NCI-H1694 treated with DMSO at 0.1 percent for 48 hours (cell line): Measurements from ENCODE around the gene GLRX3.
A peak's percentile ranks its signal among the peaks of the same experiment; 100 is the strongest.
"Not testable (repeated sequence)": the region's sequence is repeated elsewhere in the genome, so short reads cannot be mapped to it uniquely, and the experiment has no call there.

Experiments used
- DNase-seq: peaks from one replicate; lab custom pipeline; 2025; lab: John Stamatoyannopoulos, UW

GLRX3 gene

DNA sequence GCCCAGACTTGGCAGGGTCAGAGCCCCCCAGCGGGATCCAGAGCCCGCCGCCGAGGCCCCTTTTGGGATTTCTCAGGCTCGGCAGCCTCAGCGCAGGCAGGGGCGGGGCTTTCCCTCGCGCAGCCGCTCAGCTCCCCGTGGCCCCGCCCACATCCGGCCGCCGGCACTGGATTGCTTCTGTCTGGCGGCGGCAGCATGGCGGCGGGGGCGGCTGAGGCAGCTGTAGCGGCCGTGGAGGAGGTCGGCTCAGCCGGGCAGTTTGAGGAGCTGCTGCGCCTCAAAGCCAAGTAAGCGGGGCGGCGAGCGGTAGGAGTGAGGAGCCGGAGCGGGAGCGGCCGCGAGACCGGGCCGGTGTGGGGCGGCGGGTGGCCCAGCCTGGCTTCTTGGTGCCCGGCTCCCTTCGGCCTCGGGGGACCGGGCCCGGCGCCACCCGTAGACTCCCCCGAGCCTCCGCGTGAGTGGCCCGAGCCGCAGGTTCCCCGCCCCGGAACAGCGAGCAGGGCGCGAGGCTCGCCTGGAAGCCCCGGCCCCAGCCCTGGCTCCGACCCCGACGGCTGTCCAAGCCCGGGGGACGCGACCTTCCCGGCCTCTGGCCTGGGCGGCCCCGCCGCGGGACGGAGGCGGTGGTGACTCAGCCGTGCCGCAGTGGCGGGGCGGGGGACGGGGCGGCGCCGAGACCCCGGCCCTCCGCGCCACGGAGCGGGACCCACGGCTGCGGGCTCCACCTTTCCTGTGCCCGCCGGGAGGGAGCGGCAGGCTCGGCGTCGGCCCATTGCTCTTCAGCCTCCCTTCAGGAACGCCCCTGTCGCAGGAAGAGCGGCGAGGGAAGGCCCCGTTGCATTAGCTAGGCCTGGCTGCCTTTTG is at the start of gene GLRX3:
Gene GLRX3, plus strand, starts transcription at position 166 of the 864 bp plus-strand sequence. Its CDS starts 30 bp downstream, at position 196.
- peak; percentile 8 for DNase-seq

DNA sequence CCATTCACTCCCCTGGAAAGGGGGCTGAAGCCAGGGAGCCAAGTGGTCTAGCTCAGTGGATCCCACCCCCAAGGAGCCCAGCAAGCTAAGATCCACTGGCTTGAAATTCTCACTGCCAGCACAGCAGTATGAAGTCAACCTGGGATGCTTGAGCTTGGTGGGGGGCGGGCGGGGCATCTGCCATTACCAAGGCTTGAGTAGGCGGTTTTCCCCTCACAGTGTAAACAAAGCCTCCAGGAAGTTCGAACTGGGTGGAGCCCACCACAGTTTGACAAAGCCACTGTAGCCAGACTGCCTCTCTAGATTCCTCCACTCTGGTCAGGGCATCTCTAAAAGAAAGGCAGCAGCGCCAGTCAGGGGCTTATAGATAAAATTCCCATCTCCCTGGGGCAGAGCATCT is 45.6 kb upstream of the GLRX3 start:
- DNase-seq: not testable (repeated sequence)

DNA sequence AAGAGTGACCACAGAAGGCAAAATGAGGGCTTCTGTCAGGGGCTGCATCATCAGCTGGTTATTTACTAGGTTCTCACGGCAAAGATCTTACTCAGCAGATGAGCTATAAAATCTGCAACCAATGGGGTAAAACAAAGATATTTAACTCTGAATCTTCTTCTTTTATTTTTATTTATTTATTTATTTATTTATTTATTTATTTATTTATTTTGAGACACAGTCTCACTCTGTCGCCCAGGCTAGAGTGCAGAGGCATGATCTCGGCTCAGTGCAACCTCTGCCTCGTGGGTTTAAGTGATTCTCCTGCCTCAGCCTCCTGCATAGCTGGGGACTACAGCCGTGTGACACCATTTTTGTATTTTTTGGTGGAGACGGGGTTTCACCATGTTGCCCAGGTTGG is 36.8 kb upstream of the GLRX3 start:
- DNase-seq: no peak

DNA sequence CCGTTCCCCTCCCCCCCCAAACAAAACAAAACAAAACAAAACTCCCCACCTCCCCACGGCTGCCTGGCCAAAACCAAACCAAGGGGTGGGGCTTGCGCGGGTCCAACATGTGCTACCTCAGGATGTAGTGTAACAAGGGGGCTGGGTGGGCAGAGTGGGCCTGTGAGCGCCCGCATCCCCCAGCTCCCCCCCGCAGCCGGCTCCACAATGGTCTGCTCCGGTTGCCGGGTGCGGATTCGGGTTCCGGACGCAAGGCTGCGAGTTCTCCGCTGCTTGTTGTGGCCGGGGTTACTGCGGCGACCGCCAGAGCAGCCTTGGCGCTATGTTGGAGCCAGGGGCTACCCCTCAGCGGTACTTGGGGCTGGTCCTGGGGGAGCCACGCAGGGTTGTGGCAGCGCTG is 30.5 kb upstream of the GLRX3 start:
- DNase-seq: no peak

DNA sequence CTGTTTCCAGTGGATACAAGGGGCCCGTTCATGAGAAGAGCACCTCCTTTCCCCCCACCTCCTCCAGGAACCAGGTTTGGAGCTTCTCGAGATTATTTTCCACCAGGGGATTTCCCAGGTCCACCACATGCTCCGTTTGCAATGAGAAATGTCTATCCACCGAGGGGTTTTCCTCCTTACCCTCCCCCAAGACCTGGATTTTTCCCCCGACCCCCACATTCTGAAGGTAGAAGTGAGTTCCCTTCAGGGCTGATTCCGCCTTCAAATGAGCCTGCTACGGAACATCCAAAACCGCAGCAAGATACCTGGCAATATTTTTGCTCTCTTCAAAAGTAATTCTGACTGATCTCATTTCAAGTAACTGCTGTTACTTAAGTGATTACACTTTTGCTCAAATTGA is 28.0 kb upstream of the GLRX3 start:
- not testable (repeated sequence) for DNase-seq

DNA sequence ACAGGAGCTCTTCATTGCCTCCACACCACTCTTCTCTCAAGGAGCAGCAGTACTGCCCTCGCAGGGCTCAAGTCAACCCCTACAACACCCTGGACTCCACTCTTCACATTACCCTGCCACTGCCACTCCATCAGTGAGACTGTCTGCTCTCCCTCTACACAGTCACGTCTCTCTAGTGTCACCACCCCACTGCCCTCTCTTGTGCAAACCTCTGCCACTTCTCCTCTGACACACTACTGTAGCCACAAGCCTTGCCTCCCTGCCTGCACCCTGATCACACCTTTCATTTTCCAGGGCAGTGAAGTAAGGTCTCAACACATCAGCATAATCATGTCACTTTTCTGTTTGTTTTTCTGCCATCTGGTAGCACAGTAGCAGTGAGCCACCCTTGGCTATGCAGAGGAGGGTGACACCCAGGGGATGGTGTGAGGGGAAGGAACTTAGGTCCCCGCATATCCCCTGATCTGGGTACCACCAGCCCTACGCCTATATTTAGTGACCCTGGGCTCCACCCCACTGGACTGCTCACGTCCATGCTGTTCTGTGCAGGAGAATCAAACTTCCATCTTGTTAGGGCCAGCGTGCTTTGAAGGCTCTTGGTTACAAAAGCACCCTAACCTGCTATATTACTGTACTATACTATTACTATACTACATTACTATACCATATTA is 27.1 kb upstream of the GLRX3 start:
- no peak for DNase-seq

DNA sequence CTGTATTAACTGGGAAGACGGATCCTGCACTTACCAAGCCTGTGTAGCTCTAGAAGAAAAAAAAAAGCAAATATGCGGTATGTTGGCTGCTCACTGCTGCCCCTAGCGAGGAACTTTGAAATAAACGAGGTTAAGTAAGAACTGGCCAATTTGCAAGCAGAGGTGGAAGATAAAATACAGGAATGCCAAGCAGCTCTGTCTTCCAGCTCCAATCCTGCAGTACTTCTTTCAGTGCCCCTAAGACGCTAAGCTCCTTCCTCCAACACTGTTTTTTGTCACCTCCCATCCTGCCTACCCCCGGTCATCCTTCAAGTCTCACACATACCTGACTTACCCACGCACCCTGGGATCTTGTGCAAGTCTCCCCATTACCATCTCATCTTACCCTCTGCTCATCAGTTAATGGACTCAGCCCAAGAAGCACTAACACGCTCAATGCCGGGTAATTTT is 26.4 kb upstream of the GLRX3 start:
- DNase-seq: peak; percentile 30

DNA sequence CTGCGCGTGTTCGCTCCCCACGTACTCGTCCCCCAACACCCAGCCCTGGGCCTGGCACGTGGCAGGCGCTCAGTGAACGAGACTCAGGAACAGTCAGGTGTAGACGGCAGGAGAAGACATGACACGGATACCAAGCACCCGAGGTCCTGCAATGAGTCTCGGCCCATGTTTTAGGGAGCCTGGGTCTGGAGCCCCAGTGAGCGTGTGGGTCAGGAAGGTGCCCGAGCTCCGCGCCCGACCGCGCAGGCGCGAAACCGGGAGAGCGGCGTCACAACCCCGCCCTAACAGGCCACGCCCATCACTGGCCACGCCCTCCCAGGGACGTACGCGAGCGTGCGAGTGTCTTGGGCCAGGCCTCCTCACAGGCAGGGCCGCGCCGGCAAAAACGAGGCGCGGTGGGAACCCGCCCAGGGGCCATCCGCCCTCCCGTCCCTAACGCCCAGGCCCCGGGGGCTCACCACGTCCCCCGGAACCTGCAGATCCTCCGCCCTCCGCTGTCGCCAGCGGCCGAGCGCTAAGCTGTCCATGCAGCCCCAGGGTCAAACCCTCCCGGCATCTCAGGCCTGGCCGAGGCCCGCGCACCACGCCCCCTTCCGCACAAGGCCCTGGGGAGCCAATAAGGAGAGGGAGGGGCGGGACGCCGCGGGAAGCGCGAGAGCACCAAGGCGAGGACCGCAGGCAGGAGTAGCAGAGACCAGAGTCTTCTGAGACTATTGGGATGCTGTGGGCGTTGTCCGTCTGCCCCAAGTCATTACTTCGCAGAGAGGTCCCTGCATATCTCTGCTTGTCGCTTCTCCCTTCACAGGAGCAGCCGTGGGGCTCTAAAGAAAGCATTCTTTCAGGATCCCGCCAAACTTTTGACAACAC is 25.7 kb upstream of the GLRX3 start, which contains the start of gene C10orf143:
Gene C10orf143, minus strand, starts transcription at position 585 of the 867 bp plus-strand sequence. Its CDS starts 58 bp downstream, at position 527.
- peak; percentile 70 for DNase-seq

DNA sequence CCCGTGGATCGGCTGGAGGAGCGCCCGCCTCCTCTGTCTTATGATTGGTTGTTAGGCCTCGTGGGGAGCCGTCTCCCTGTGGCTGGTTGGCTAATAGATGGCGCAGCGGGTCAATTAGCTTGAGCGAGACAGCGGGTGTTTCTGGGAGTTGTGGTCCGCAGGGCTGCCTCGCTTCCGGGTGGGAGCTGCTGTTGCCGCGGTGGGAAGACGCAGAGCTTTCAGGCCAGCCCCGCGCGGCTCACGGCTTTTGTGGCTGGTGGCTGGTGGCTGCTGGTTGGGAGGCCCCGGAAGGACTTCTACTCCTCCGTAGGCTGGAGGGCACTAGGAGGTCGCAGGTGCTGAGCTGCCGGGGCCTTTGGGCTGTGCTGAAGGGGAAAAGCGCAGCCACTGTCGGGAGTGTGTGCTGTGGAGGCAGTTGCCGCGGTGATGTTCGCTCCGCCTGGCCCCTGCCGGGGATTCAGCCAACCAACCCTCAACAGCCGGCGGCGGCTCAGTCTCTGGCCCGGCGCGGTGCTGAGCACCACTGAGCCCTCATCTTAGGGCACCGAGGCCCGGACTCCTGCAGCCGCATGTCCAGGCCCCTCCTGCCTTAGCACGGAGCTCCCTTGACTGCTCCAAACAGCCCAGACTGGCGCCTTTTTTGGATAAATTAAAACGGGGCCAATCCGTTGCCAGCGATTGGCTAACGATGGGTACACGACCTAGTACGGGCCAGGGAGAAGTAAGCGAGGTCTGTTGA is 24.9 kb upstream of the GLRX3 start:
- DNase-seq: peak; percentile 85

DNA sequence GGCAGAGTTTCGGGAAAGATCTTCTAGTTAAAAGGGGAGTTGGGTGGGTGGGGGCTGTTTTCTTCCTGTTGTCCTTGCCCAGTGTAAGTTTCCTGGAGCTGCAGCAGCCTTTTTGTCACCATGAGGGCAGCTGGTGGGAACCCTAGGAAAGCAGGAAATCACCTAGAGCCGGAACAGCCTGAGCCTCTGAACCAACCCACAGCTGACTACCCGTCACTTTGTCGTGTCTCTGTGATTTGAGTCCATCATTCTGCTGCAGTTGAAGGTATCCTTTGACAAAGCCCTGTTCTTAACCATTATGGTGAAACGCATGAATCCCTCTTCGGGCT is 24.4 kb upstream of the GLRX3 start:
- DNase-seq: no peak

DNA sequence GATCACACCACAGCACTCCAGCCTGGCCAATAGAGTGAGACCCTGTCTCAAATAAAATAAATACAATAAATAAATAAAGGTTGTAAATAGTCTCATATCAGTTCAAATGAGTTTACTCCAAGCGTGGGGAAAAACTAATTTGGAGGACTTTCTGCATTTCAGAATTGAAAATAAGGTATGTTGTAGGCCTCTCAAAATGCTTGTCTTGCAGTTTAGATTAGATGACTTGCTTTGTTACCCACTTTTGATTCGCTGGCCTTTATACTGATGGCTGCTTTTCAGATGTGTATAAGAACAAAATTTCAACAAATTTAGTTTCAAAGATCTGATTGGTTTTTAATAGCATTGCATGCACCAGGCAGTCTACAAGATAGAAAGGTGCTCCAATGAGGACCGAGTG is 23.4 kb upstream of the GLRX3 start:
- DNase-seq: no peak

DNA sequence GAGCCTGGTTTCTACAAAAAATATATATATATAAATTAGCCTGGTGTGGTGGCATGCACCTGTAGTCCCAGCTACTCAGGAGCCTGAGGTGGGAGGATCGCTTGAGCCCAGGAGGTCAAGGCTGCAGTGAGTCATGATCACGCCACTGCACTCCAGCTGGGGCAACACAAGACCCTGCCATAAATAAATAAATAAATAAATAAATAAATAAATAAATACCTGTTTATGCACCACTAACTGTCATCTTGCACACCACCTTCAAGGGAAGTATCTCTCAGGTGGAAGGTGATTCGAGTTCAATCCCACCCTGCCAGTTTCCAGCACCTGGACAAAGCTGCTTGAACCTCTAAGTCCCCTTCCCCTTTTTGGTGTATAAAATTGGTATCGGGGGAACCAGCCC is 19.2 kb upstream of the GLRX3 start:
- not testable (repeated sequence) for DNase-seq

DNA sequence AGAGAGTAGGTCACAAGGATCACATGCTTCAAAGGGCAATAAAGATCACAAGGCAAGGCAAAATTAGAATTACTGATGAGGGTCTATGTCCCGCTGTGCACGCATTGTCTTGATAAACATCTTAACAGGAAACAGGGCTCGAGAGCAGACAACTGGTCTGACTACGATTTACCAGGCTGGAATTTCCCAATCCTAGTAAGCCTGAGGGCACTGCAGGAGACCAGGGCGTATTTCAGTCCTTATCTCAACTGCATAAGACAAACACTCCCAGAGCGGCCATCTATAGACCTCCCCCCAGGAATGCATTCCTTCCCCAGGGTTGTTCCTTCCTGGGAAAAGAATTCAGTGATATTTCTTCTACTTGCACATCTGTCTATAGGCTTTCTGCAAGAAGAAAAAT is 18.7 kb upstream of the GLRX3 start:
- not testable (repeated sequence) for DNase-seq

DNA sequence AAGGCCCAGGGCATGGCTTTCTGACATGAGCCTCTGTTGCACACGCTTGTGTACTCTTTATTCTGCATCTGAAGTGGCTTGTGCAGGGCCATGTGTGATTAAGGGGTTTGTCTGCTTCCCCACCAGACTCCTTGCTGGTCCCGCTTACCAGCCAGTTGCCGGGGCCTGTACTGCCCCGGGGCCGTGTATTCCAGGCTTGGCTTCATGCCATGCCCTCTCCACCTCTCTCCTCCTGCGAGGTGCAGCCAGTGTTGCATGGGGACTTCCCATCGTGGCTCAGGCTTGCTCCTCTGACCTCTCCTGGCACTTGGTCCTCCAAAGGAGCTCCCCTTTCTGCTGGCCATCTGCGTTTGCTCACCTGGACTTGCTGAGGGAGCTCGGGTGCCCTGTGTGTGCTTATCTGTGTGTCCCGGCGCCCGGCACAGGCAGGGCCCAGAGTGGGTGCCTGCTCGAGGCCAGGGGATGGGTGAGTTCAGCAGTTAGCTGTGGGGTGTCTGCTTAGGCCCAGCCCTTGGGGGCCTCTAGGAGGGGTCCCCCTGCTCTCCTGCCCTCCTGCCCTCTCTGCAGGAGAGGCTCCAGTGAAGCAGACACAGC is 14.6 kb upstream of the GLRX3 start:
- DNase-seq: no peak

DNA sequence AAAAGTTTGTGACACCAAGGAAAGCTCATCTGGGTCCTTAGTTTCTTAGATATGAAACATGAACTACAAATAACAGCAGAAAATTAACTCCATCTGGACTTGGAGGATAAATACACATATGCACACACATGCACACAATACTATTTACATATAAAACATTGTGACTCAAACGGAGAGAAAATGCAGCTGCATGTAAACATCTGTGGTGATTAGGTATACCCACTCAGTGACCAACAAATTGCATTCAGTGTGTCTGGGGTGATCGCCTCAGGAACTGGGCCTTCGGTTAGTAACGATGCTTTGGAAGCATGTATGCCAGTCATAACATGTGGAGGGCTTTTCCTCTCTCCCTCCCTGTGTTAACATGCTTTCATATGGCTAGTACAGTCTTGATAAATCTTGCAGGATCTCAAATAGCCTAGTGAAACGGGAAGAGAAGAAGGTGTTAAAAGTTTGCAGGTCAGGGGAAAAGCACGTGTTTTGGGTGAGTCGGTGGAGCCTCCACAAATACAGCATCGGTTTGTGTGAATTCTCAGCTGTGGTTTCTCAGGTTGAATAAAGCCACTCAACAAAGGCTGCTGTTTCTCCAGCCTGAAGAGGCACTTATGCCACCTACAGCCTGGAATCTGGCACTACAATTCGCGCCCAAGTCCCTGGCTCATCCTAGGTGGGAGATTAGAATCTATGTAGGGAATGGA is 8.7 kb upstream of the GLRX3 start:
- peak; percentile 15 for DNase-seq

DNA sequence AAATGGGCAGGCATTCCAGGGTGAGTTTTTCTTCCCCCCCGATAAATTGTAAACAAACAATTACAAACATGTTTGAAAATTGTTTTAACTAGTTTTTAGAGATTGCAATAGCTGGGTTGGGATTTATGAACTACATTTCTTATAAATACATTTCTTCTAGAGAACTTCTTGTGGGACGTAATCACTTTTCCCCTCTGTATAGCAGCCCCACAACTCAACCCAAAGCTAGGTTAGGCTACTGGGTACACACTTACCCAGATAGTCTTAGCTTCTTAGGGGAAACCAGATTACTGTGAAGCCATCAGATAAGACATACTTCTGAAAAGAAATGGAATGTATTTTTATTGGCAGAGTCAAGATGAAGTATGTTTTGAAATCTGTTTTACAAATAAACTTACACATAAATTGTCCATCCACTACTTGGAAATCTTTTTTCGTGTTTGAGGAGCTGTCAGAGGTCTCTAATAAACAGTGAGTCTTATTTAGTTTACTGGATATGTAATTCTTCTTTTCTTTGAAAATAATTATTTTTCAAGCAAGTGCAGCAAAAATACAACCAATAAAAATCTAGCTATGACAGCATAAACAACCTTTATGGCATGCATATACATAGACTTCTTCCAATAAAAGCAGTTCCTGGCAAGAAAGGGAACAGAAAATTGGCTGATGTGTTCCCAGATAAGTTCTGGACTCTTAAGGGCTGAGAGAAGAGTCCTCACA is 8.0 kb upstream of the GLRX3 start:
- DNase-seq: no peak

DNA sequence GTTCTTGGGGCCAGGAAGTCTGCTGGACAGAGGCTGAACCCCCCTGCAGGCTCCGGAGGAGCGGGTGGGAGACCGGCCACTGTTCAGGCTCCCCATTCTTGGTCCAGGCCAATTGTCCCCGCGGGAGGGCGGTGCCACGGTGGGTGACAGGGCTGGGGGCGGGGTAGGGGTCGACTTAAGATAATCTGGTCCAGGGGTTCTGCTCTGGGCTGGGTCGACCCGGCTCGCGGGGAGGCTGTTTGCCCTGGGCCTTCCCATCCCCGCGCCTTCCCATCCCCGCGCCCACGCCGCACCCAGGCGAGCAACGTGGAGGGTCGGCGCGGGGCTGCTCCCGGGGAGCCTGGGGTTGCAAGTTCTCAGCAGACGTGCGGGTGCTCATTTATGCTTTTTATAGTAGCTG is 7.3 kb upstream of the GLRX3 start:
- no peak for DNase-seq

DNA sequence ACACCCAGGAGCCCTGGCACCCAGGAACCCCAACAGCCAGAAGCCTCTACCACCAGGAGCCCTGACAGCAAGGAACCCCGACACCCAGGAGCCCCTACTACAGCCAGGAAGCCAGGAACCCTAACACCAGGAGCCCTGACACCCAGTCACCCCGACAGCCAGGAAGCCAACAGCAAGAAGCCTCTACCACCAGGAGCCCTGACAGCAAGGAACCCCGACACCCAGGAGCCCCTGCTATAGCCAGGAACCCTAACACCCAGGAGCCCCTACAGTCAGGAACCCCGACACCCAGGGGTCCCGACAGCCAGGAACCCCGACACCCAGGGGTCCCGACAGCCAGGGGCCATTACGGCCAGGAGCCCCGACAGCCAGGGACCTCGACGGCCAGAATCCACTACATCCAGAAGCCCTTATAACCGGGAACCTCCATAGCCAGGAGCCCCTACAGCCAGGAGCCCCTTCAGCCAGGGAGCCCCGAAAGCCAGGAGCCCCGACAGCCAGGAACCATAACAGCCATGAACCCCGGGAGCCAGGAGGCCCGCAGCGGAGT is 440 bp upstream of the GLRX3 start:
- DNase-seq: no peak

DNA sequence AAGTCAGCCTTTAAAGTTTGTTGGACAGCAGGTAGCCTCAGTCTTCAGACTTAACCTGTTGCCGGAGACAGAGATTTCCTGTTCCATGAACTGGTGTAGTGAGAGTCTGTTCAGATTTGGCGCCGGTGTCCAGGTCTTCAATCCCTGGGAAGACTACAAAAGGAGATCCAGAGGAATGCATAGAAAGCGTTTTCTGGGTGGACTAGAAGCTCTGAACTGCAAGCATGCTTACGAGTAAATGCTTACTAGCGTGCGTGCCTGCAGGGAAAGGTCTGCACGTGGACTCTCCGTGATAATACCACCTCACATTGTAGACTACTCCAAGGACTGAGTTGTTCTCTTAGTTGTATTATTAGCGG is 878 bp downstream of the GLRX3 start:
- no peak for DNase-seq
